Measurements from ENCODE around the gene CAMSAP3. TPM values are rescaled to one million over a fixed set of nuclear protein-coding genes. Genes with fewer than 3 reads are reported as not detected.

Gene CAMSAP3
- polyA plus RNA-seq, 2 of the 4 experiments (the other 2 are of a cell fraction), result 1.3 to 3.6 TPM

GRCh38 chr19:7545904-7546303 is 49.8 kb upstream of the CAMSAP3 start:
- Histone ChIP-seq H3K4me2 (no peak overlapping the region), H3K27ac (no peak overlapping the region), H3K4me3 (no peak overlapping the region), H3K4me1 (no peaks in the 10 kb centered on the region), H3K9me3 (no peaks in the 10 kb centered on the region)
- FAIRE-seq (no peak), DNase-seq (ENCODE audit: low read depth in 1 of 2, low spot score in 1 of 2) (no peak), ATAC-seq (no peak)
- TF ChIP-seq ELK1 (IDR thresholded peaks at IDR 0.05; ENCODE audit: low read depth, low read length) (no peak), HEYL (CRISPR knock-in tag; IDR thresholded peaks at IDR 0.05) (no peak), MYC (IDR thresholded peaks at IDR 0.05; ENCODE audit: borderline replicate concordance, low read length) (no peak), HES2 (IDR thresholded peaks at IDR 0.05) (no peak), HOXA7 (CRISPR knock-in tag; IDR thresholded peaks at IDR 0.05) (no peak)
- 50% methylated on average over 1 of the region's 1 CpG for WGBS (ENCODE audit: missing lambda C conversion rate)
- CTCF ChIA-PET, result interaction anchor here (0.6 to 2.6 kb wide), 2 partner anchors 9 to 22 kb away, joined by 4 to 5 read pairs; no protein-coding TSS in a partner anchor
- POLR2A ChIA-PET, result interaction anchor here (0.6 kb wide), 1 partner anchor 382 kb away, joined by 3 read pairs; no protein-coding TSS in a partner anchor

- WGBS (ENCODE audit: missing lambda C conversion rate), result 88% methylated on average over 3 of the region's 3 CpGs
Measured at GRCh38 chr19:7547159-7547558, 48.5 kb upstream of the CAMSAP3 start.

More at GRCh38 chr19:7547159-7547558, 48.5 kb upstream of the CAMSAP3 start:
- DNase-seq (ENCODE audit: low read depth in 1 of 2, low spot score in 1 of 2), result no peak
- H3K27ac ChIP-seq, result no peak overlapping the region
- FAIRE-seq, result no peak
- H3K4me3 ChIP-seq, result no peak overlapping the region
- CTCF ChIA-PET, result interaction anchor here (1.0 to 2.6 kb wide), 2 partner anchors 21 to 50 kb away, joined by 4 to 5 read pairs; a partner anchor contains a TSS
- no peak for TF ChIP-seq CTCF (IDR thresholded peaks at IDR 0.05)
- TF ChIP-seq HOXB5 (CRISPR knock-in tag; IDR thresholded peaks at IDR 0.05), result no peak
- TF ChIP-seq NPAS2 (CRISPR knock-in tag; IDR thresholded peaks at IDR 0.05; ENCODE audit: borderline replicate concordance), result no peak
- no peak for TF ChIP-seq POLR2A (IDR thresholded peaks at IDR 0.05; ENCODE audit: low read length)
- no peak for TF ChIP-seq MAZ (IDR thresholded peaks at IDR 0.05; ENCODE audit: borderline replicate concordance, low read depth, low read length)
- no peak for TF ChIP-seq RCOR1 (IDR thresholded peaks at IDR 0.05; ENCODE audit: low read depth, low read length)
- TF ChIP-seq CHD4 (IDR thresholded peaks at IDR 0.05; ENCODE audit: borderline replicate concordance), result no peak
- TF ChIP-seq HDAC2 (IDR thresholded peaks at IDR 0.05), result no peak
- no peak for TF ChIP-seq ATOH8 (CRISPR knock-in tag; IDR thresholded peaks at IDR 0.05; ENCODE audit: low read depth)
- TF ChIP-seq ZFP36 (IDR thresholded peaks at IDR 0.05; ENCODE audit: borderline replicate concordance, partially characterized antibody), result no peak
- no peak for TF ChIP-seq REST (IDR thresholded peaks at IDR 0.05)
- no peak for TF ChIP-seq USF2 (IDR thresholded peaks at IDR 0.05)
- TF ChIP-seq ZNF302 (CRISPR knock-in tag; IDR thresholded peaks at IDR 0.05), result no peak
- TF ChIP-seq CEBPB (IDR thresholded peaks at IDR 0.05), result no peak
- no peak for TF ChIP-seq RARB (CRISPR knock-in tag; IDR thresholded peaks at IDR 0.05)
- POLR2A ChIA-PET, result no interaction called here
- ATAC-seq, result no peak
- H3K4me1 ChIP-seq, result no peaks in the 10 kb centered on the region
- H3K9me3 ChIP-seq, result no peaks in the 10 kb centered on the region
- no peak overlapping the region for H3K4me2 ChIP-seq
